ENCODE measurements around the gene RESF1. TPM values are rescaled to one million over a fixed set of nuclear protein-coding genes. Genes with fewer than 3 reads are reported as not detected.

RESF1 gene
- total and polyA plus RNA-seq, 10 of the 15 experiments (the other 5 are each of a cell fraction or from before 2014, with no cell fraction given): 18.9 to 81.8 (median 39.7) TPM

DNA sequence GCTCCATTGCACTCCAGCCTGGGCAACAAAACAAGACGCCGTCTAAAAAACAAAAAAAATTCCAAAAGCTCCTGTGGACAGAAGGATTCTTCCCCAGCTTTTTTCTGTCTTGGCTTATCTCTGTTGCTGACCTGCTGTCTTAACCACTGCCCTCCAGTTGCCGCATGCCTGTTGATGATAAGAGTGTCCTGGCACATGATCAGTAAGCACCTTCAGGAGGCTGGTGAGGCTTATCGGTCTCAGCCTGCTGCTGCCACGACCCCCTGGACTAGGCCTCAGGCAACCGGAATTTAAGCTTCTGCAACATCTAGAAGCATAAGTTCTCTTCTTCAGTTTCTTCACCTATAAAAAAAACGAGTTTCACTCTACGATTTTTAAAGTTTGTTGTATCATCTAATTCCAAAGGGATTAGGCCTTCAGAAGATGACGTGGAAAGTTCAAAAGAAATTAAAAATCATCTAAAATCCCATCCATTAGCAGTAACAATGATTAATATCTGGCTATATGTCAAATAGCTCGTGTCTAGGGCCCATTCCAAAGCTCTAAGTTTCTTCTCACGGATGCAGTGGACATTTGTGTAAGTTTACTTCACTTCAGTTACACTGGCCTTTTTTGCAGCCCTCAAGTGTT is 46.4 kb downstream of the RESF1 start:
- H3K9ac ChIP-seq (ENCODE audit: control insufficient read depth, insufficient read depth, low read length): no peak overlapping the region
- no peak overlapping the region for H3K4me3 ChIP-seq
- H3K4me1 ChIP-seq (ENCODE audit: control insufficient read depth, insufficient read depth, low read length): no peaks in the 10 kb centered on the region
- ChIA-PET POLR2A (interaction anchor here (0.6 to 0.7 kb wide), 3 partner anchors 206 to 696 kb away, joined by 3 to 5 read pairs (median 4); no protein-coding TSS in a partner anchor), RAD21 (ENCODE audit: unreplicated experiment) (interaction anchor here (0.6 kb wide), 1 partner anchor 46 kb away, joined by 3 read pairs; no protein-coding TSS in a partner anchor), SMC1A (ENCODE audit: uncharacterized antibody, unreplicated experiment) (interaction anchor here (0.5 to 1.1 kb wide), 2 partner anchors 324 to 601 kb away, joined by 3 to 4 read pairs; no protein-coding TSS in a partner anchor), CTCF (interaction anchor here (0.6 kb wide), 1 partner anchor 36 kb away, joined by 3 read pairs; no protein-coding TSS in a partner anchor)
- H3K27me3 ChIP-seq (replicated peaks in 1 of 2; ENCODE audit: control insufficient read depth in 2 of 2, insufficient read depth in 2 of 2, low read length in 1 of 2): no peaks in the 10 kb centered on the region
- H3K27ac ChIP-seq (ENCODE audit: control insufficient read depth, insufficient read depth): no peak overlapping the region
- DNase-seq (ENCODE audit: low read depth, low spot score): no peak
- no peak overlapping the region for H2AFZ ChIP-seq (ENCODE audit: control insufficient read depth, low read depth, low read length)
- WGBS (ENCODE audit: insufficient coverage, insufficient replicate concordance, low lambda C conversion rate, missing lambda C conversion rate): 77% methylated on average over 11 of the region's 11 CpGs
- no peaks in the 10 kb centered on the region for H3K36me3 ChIP-seq (ENCODE audit: control insufficient read depth in 2 of 2, insufficient read depth in 2 of 2, low read length in 1 of 2)
- in situ Hi-C loops (cut with MboI): no loop called here
- H3K4me2 ChIP-seq (ENCODE audit: control insufficient read depth, insufficient read depth): no peak overlapping the region
- FAIRE-seq: no peak
- no TSS peak for BruUV-seq (replicated peaks)
- no peaks in the 10 kb centered on the region for H3K9me3 ChIP-seq (replicated peaks; ENCODE audit: control insufficient read depth, insufficient read depth, low read length)
- no peaks in the 10 kb centered on the region for H4K20me1 ChIP-seq (ENCODE audit: control insufficient read depth, insufficient read depth)
- intact Hi-C loops (cut with micrococcal nuclease; ENCODE audit: unreplicated experiment): no loop called here
- no peak for ATAC-seq
- no peaks in the 10 kb centered on the region for H3K79me2 ChIP-seq (ENCODE audit: control insufficient read depth, insufficient read depth, low read length)
- TF ChIP-seq, protein P1, sequence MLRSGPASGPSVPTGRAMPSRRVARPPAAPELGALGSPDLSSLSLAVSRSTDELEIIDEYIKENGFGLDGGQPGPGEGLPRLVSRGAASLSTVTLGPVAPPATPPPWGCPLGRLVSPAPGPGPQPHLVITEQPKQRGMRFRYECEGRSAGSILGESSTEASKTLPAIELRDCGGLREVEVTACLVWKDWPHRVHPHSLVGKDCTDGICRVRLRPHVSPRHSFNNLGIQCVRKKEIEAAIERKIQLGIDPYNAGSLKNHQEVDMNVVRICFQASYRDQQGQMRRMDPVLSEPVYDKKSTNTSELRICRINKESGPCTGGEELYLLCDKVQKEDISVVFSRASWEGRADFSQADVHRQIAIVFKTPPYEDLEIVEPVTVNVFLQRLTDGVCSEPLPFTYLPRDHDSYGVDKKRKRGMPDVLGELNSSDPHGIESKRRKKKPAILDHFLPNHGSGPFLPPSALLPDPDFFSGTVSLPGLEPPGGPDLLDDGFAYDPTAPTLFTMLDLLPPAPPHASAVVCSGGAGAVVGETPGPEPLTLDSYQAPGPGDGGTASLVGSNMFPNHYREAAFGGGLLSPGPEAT (IDR thresholded peaks at IDR 0.05; ENCODE audit: low read depth): no peak
- no peak for TF ChIP-seq ELK1 (IDR thresholded peaks at IDR 0.05; ENCODE audit: low read depth, low read length)
- no peak for TF ChIP-seq NRF1 (conservative IDR thresholded peaks at IDR 0.05; ENCODE audit: low read depth, low read length)
- no peak for TF ChIP-seq PKNOX1 (IDR thresholded peaks at IDR 0.05)
- no peak for TF ChIP-seq ETV6 (conservative IDR thresholded peaks at IDR 0.05 in 1 of 2, IDR thresholded peaks at IDR 0.05 in 1 of 2; ENCODE audit: borderline replicate concordance in 1 of 2, low read depth in 1 of 2)
- TF ChIP-seq CHD1 (IDR thresholded peaks at IDR 0.05; ENCODE audit: low read depth, low read length): no peak
- no peak for TF ChIP-seq GATAD2B (conservative IDR thresholded peaks at IDR 0.05; ENCODE audit: low read depth)
- TF ChIP-seq, protein P2, sequence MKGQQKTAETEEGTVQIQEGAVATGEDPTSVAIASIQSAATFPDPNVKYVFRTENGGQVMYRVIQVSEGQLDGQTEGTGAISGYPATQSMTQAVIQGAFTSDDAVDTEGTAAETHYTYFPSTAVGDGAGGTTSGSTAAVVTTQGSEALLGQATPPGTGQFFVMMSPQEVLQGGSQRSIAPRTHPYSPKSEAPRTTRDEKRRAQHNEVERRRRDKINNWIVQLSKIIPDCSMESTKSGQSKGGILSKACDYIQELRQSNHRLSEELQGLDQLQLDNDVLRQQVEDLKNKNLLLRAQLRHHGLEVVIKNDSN (IDR thresholded peaks at IDR 0.05; ENCODE audit: borderline replicate concordance, extremely low read length, insufficient read depth, low read depth, low read length): no peak
- no peak for TF ChIP-seq NFYB (IDR thresholded peaks at IDR 0.05; ENCODE audit: insufficient read depth, low read depth, low read length)
- no peak for TF ChIP-seq MTA3 (IDR thresholded peaks at IDR 0.05; ENCODE audit: borderline replicate concordance, low read length)
- no peak for TF ChIP-seq PRDM15 (CRISPR knock-in tag; IDR thresholded peaks at IDR 0.05)

All from GM12878 (cell line).